ENCODE measurements around the gene ELF2.
"Not testable (repeated sequence)": the region's sequence is repeated elsewhere in the genome, so short reads cannot be mapped to it uniquely, and the experiment has no call there.

The ELF2 gene

GRCh38 chr4:139214039-139214534 is 37.1 kb upstream of the ELF2 start:
- Mint-ChIP-seq H3K27me3 (ENCODE audit: low read depth) (no peaks in the 10 kb centered on the region), H3K4me1 (no peaks in the 10 kb centered on the region), H3K4me3 (no peak overlapping the region), H3K36me3 (ENCODE audit: low read depth) (no peaks in the 10 kb centered on the region), H3K27ac (no peak overlapping the region), H3K9me3 (no peaks in the 10 kb centered on the region)
- TF ChIP-seq, protein P1, sequence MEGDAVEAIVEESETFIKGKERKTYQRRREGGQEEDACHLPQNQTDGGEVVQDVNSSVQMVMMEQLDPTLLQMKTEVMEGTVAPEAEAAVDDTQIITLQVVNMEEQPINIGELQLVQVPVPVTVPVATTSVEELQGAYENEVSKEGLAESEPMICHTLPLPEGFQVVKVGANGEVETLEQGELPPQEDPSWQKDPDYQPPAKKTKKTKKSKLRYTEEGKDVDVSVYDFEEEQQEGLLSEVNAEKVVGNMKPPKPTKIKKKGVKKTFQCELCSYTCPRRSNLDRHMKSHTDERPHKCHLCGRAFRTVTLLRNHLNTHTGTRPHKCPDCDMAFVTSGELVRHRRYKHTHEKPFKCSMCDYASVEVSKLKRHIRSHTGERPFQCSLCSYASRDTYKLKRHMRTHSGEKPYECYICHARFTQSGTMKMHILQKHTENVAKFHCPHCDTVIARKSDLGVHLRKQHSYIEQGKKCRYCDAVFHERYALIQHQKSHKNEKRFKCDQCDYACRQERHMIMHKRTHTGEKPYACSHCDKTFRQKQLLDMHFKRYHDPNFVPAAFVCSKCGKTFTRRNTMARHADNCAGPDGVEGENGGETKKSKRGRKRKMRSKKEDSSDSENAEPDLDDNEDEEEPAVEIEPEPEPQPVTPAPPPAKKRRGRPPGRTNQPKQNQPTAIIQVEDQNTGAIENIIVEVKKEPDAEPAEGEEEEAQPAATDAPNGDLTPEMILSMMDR (IDR thresholded peaks at IDR 0.05; ENCODE audit: unreplicated experiment in 3 of 3) = no peak

DNA sequence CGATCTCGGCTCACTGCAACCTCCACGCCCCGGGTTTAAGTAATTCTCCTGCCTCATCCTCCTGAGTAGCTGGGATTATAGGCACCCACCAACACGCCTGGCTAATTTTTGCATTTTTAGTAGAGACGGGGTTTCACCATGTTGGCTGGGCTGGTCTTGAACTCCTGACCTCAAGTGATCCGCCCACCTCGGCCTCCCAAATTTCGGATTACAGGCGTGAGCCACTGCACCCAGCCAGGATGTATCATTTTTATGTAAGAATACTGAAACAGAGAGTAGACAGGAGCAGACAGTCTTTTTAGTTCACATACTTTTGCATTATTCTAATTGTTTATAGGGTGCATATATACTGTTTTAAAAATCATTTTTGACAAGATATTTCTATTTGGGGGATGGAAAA is 36.6 kb upstream of the ELF2 start:
- H3K4me1 Mint-ChIP-seq; H3K27ac Mint-ChIP-seq; H3K9me3 Mint-ChIP-seq; H3K4me3 Mint-ChIP-seq; H3K27me3 Mint-ChIP-seq (ENCODE audit: low read depth); H3K36me3 Mint-ChIP-seq (ENCODE audit: low read depth): not testable (repeated sequence)

DNA sequence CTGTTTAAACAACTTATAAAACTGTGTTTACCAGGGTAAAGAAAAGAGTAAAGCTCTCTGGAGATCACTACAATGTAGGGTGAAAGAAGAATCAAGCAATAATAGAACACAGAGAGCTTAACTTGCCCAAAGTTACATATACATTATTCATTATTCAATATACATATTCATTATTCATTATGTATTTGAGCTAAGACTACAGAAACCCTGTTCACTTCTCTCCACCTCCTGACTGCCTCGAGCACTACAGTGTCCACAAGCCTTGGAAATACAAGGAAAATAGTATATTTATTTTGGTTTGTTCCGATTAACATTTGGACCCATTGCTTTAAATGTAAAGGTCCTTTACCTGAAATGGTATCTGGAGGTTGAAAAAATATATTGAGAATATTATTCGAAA is 35.9 kb upstream of the ELF2 start:
- H3K27me3 Mint-ChIP-seq (ENCODE audit: low read depth) = no peaks in the 10 kb centered on the region

GRCh38 chr4:139210486-139210885 is 33.5 kb upstream of the ELF2 start:
- TF ChIP-seq, protein P1 (IDR thresholded peaks at IDR 0.05; ENCODE audit: unreplicated experiment in 3 of 3) = no peak
- Mint-ChIP-seq H3K4me3 (no peak overlapping the region), H3K9me3 (no peaks in the 10 kb centered on the region), H3K36me3 (ENCODE audit: low read depth) (no peaks in the 10 kb centered on the region), H3K27ac (no peak overlapping the region), H3K27me3 (ENCODE audit: low read depth) (no peaks in the 10 kb centered on the region), H3K4me1 (no peaks in the 10 kb centered on the region)

More for the DNA sequence above, 35.9 kb upstream of the ELF2 start:
- no peaks in the 10 kb centered on the region for H3K36me3 Mint-ChIP-seq (ENCODE audit: low read depth)
- H3K9me3 Mint-ChIP-seq = no peaks in the 10 kb centered on the region
- H3K4me1 Mint-ChIP-seq = no peaks in the 10 kb centered on the region
- TF ChIP-seq, protein P1 (IDR thresholded peaks at IDR 0.05; ENCODE audit: unreplicated experiment in 3 of 3) = no peak
- H3K4me3 Mint-ChIP-seq = no peak overlapping the region
- no peak overlapping the region for H3K27ac Mint-ChIP-seq

DNA sequence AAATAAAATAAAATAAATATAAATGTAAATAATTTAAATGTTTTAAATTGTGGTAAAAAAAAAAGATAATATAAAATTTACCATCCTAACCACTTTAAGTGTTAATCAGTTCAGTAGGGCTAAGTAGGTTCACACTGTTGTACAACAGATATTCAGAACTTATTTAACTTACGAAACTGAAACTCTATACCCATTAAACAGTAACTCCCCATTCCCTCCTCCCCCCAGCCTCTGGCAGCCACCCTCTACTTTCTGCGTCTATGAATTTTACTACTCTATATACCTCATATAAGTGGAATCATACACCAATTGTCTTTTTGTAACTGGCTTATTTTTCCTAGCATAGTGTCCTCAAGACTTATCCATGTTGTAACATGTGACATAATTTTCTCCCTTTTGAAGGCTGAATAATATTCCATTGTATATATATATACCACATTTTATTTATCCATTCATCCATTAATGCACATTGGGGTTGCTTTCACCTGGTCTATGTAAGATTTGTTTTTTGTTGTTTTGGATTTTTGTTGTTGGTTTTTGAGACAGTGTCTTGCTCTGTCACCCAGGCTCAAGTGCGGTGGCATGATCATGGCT is 32.5 kb upstream of the ELF2 start:
- H3K4me3 Mint-ChIP-seq = no peak overlapping the region
- no peaks in the 10 kb centered on the region for H3K9me3 Mint-ChIP-seq
- H3K36me3 Mint-ChIP-seq (ENCODE audit: low read depth) = no peaks in the 10 kb centered on the region
- TF ChIP-seq, protein P1 (IDR thresholded peaks at IDR 0.05; ENCODE audit: unreplicated experiment in 3 of 3) = no peak
- H3K27ac Mint-ChIP-seq = no peak overlapping the region
- H3K27me3 Mint-ChIP-seq (ENCODE audit: low read depth) = no peaks in the 10 kb centered on the region
- H3K4me1 Mint-ChIP-seq = no peaks in the 10 kb centered on the region

- no peaks in the 10 kb centered on the region for H3K36me3 Mint-ChIP-seq (ENCODE audit: low read depth)
- H3K4me1 Mint-ChIP-seq = no peaks in the 10 kb centered on the region
- no peaks in the 10 kb centered on the region for H3K27me3 Mint-ChIP-seq (ENCODE audit: low read depth)
- no peaks in the 10 kb centered on the region for H3K9me3 Mint-ChIP-seq
- no peak overlapping the region for H3K27ac Mint-ChIP-seq
- H3K4me3 Mint-ChIP-seq = no peak overlapping the region
- TF ChIP-seq, protein P1 (IDR thresholded peaks at IDR 0.05; ENCODE audit: unreplicated experiment in 3 of 3) = no peak
Observed at GRCh38 chr4:139208404-139208945, 31.5 kb upstream of the ELF2 start.
